GM12875 (cell line): ENCODE measurements around the gene ACBD5.

Source experiments
- H3K4me3 ChIP-seq: one replicate; pipeline ENCODE4 v1.5.1; 2011; ENCODE audit warnings: low read depth, low read length, control low read depth
- TF ChIP-seq, protein P1 (sequence below): IDR thresholded peaks from 2 replicates; pipeline ENCODE4 v1.5.1; 2011; ENCODE audit warnings: low read depth, mild to moderate bottlenecking, control low read depth, inconsistent platforms, low read length, moderate library complexity, borderline replicate concordance; ENCODE audit not compliant: insufficient read depth

Gene ACBD5

DNA sequence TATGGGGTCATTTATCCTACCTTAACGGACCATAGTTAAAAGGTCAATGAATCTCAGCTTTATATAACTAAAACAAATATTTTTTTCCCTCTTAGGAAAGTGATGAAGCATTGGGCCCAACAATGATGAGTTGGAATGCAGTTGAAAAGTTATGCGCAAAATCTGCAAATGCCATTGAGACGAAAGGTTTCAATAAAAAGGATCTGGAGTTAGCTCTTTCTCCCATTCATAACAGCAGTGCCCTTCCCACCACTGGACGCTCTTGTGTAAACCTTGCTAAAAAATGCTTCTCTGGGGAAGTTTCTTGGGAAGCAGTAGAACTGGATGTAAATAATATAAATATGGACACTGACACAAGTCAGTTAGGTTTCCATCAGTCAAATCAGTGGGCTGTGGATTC is 70.7 kb downstream of the ACBD5 start:
- TF ChIP-seq, protein P1, sequence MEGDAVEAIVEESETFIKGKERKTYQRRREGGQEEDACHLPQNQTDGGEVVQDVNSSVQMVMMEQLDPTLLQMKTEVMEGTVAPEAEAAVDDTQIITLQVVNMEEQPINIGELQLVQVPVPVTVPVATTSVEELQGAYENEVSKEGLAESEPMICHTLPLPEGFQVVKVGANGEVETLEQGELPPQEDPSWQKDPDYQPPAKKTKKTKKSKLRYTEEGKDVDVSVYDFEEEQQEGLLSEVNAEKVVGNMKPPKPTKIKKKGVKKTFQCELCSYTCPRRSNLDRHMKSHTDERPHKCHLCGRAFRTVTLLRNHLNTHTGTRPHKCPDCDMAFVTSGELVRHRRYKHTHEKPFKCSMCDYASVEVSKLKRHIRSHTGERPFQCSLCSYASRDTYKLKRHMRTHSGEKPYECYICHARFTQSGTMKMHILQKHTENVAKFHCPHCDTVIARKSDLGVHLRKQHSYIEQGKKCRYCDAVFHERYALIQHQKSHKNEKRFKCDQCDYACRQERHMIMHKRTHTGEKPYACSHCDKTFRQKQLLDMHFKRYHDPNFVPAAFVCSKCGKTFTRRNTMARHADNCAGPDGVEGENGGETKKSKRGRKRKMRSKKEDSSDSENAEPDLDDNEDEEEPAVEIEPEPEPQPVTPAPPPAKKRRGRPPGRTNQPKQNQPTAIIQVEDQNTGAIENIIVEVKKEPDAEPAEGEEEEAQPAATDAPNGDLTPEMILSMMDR, result no peak
- no peak overlapping the region for H3K4me3 ChIP-seq

DNA sequence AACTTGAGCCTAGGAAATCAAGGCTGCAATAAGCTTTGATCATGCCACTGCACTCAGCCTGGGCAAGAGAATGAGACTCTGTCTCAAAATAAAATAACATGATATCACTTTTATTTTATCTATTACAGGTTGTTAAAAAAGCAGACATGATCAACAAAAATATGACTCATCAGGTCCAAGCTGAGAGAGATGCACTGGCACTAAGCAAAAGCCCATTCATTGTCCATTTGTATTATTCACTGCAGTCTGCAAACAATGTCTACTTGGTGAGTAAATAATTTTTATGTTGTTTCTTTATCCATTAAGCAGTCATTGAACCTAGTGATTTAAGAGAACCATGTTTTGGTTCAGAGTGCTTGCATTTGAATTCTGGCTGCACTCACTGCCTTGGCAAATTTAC is 82.2 kb downstream of the ACBD5 start:
- H3K4me3 ChIP-seq, result no peak overlapping the region
- TF ChIP-seq, protein P1, result no peak

DNA sequence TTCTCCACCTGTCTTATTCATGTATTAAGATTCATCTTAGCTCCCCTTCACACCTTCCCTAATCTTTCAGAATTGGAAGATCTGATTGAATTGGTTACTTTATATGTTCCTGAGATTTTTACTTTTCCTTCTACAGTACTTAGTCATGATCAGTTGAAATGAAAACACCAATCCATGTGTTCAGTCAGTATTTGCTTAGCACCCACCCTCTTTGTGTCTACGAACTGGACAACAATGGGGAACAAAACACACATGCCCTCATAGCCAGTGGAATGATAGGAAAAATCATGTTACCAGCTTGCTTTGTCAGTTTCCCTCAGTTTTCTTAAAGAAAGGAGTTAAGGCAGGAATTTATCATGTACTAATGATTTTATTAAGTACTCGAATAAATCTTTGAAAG is 83.4 kb downstream of the ACBD5 start:
- H3K4me3 ChIP-seq, result peak overlapping the region; percentile 75
- TF ChIP-seq, protein P1, result no peak

DNA sequence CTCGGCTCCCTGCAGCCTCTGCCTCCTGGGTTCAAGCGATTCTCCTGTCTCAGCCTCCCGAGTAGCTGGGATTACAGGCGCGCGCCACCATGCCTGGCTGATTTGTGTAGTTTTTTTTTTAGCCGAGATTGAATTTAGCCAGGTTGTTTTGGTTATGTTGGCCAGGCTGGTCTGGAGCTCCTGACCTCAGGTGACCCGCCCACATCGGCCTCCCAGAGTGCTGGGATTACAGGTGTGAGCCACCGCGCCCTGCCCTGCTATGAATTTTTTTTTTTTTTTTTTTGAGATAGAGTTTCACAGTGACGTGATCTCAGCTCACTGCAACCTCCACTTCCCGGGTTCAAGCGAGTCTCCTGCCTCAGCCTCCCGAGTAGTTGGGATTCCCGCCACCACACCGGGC is 84.0 kb downstream of the ACBD5 start:
- H3K4me3 ChIP-seq, result peak overlapping the region; percentile 75

DNA sequence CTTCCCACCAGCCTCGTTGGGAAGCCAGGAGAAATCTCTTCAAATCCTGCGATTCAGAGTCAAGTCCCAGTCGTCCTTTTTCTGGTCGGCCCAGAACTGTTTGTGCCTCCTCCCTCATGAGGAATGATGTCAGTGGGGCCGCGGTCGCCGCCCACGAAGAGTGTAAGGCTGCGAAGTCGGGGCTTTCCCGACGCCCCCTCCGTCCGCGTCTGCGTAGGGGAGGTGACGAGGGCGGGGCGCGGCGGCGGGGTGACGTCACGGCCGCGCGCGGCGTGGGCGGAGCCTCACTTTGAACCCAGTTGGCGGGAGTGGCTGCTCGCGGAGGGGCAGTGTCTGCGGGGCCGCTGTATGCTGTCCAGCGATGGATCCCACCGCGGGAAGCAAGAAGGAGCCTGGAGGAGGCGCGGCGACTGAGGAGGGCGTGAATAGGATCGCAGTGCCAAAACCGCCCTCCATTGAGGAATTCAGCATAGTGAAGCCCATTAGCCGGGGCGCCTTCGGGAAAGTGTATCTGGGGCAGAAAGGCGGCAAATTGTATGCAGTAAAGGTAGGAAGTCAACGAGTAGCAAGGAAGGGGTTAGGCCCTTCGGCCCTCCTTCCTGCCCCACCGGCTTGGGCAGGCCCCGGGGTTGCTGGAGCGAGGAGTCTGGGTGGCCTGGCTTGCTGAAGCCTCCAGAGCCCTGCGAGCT is 85.4 kb downstream of the ACBD5 start, which contains the start of gene MASTL:
Gene MASTL, plus strand, starts transcription at position 287 of the 689 bp plus-strand sequence. Its CDS starts 75 bp downstream, at position 362.
- TF ChIP-seq, protein P1, result no peak
- peak within 1 kb of the TSS; percentile 75 for H3K4me3 ChIP-seq

DNA sequence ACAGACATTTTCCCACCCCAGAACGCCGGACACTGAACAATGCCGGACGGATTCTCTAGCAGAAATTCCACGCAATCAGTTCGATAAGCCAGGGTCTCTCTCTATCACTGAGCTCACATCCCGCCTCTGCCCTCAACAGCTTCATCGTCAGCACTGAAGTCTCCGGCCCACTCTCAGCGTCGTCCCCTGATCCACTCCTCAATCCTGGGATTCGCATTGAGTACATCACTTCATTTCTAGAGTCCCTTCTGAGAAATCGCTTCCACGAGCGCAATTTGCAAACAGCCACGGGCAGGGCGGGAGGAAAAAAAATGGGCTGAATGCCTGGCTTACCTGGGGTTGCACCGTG is 86.8 kb downstream of the ACBD5 start:
- H3K4me3 ChIP-seq, result peak overlapping the region; percentile 75
- TF ChIP-seq, protein P1, result no peak

DNA sequence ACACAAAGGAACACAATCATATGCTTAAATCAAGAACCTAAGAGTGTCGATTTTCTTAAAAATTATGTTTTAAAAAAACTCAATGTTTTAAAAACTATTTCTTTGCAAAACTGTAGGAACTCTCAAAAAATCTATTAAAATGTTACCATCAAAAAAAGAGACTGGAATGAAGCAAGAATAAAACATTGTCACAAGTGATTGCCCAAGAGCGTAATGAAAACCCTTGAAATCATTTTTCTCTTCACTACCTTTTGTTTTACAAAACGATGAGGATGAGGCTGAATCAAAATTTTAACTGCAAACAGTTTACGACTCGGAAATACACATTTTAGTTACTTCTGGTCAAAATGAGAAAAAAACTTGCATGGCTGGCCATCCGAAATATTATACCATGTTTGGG is 87.3 kb downstream of the ACBD5 start:
- TF ChIP-seq, protein P1, result no peak
- peak overlapping the region; percentile 75 for H3K4me3 ChIP-seq

DNA sequence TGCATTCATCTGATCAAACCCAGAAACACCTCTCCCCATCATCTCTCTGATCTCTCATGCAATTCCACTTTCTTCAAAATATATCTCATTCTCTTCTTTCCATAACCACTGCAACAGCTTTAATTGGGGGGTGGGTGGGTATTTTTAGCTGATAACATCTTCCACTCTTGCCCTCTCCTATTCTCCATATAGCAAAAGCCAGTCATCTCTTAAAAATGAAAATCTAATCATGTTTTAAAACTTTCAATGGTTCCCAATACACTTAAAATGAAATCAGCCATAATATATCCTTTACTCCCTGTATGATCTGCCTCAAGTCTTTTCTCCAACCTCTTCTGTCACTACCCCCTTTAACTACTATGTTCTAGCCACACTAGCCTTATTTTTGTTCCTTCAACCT is 87.9 kb downstream of the ACBD5 start:
- H3K4me3 ChIP-seq, result peak overlapping the region; percentile 75
- TF ChIP-seq, protein P1, result no peak
